ENCODE measurements around the gene CCDC192.

CCDC192 gene

DNA sequence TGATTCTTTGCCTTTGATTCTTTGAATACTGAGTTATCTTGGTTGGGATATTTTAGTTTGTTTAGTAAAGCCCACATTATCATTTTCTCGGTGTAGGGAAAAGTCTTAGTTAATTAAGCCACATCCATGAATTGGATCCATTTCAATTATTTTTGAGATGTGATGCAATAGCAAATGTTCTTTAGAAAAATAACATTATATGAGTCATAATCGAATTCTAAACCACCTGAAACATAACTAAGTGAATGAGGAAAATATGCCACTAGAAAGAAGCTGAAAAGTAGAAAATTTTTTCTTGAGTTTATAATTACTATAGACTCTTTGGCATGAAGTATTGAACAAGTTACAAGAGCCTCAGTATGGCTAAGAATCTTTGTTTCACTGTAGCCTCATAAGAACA, 17.5 kb upstream of the CCDC192 start (continued):
- TF ChIP-seq ZBTB17 (tag by site-specific recombination; IDR thresholded peaks at IDR 0.05) (no peak), ZNF701 (tag by site-specific recombination; IDR thresholded peaks at IDR 0.05) (no peak), ZNF223 (tag by site-specific recombination; IDR thresholded peaks at IDR 0.05) (no peak), SCRT1 (tag by site-specific recombination; IDR thresholded peaks at IDR 0.05; ENCODE audit: borderline replicate concordance) (no peak), GFI1B (tag by site-specific recombination; IDR thresholded peaks at IDR 0.05) (no peak), ZSCAN23 (tag by site-specific recombination; IDR thresholded peaks at IDR 0.05) (no peak)

DNA sequence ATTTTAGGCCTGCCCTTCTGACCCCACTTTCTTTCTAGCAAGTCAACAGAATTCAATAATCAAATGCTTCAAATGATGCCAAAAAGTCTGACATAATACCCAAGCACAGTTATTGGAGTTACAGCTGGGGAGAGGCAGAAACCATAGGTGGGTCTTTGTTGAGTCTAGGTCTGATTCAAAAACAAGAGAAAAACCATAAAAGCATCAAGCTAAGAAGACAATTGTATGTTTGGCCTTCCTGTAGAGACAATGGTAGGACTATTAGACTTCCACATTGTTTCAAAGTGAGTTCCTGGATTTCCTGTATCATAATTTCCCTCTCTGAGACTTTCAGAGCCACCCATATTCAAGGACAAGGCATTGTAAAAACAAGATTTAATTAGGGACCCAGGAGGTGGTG, 16.8 kb upstream of the CCDC192 start:
- H3K4me3 ChIP-seq (ENCODE audit: low read depth, low read length), result no peak overlapping the region
- POLR2A ChIA-PET, result no interaction called here

DNA sequence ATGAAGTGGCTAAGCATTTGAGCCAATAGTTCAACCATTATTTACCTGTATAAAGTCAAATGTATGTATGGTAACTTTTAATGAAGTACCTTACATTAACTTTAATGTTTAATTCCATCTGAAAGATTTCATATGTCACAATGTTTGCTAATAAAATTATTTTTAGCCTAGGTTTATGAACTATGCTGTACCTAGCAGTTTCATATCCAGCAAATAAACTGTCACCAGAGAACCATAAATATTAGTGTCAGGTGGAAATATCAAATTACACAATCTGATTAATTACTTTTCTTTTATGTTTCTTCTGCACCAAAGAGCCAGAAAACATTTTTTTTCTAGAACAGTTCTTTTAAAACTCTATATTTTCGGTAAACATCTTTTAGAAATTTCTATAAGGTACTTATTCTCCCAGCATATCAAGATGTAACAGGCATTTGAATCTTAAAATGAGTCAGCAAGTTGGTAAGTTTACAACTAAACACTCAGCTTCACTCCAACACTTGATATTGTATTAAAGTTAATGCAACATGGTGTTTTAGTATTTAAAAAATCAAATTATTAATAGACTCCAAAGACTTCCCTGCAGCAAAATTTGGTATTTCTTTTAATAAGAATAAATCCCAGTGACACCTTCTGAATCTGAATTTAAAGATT, 8.5 kb upstream of the CCDC192 start:
- ChIA-PET POLR2A (no interaction called here), CTCF (no interaction called here)
- TF ChIP-seq SALL2 (tag by site-specific recombination; IDR thresholded peaks at IDR 0.05; ENCODE audit: borderline replicate concordance), result no peak
- no peak for TF ChIP-seq BCL11B (tag by site-specific recombination; IDR thresholded peaks at IDR 0.05; ENCODE audit: low read depth)
- no peak for TF ChIP-seq SP3 (tag by site-specific recombination; IDR thresholded peaks at IDR 0.05)
- TF ChIP-seq, protein P1, sequence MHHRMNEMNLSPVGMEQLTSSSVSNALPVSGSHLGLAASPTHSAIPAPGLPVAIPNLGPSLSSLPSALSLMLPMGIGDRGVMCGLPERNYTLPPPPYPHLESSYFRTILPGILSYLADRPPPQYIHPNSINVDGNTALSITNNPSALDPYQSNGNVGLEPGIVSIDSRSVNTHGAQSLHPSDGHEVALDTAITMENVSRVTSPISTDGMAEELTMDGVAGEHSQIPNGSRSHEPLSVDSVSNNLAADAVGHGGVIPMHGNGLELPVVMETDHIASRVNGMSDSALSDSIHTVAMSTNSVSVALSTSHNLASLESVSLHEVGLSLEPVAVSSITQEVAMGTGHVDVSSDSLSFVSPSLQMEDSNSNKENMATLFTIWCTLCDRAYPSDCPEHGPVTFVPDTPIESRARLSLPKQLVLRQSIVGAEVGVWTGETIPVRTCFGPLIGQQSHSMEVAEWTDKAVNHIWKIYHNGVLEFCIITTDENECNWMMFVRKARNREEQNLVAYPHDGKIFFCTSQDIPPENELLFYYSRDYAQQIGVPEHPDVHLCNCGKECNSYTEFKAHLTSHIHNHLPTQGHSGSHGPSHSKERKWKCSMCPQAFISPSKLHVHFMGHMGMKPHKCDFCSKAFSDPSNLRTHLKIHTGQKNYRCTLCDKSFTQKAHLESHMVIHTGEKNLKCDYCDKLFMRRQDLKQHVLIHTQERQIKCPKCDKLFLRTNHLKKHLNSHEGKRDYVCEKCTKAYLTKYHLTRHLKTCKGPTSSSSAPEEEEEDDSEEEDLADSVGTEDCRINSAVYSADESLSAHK (tag by site-specific recombination; IDR thresholded peaks at IDR 0.05), result no peak
- no peak for TF ChIP-seq ZNF747 (tag by site-specific recombination; IDR thresholded peaks at IDR 0.05)
- no peak for TF ChIP-seq ZNF341 (tag by site-specific recombination; IDR thresholded peaks at IDR 0.05; ENCODE audit: low read depth)
- no peak for TF ChIP-seq ZNF677 (tag by site-specific recombination; IDR thresholded peaks at IDR 0.05)
- TF ChIP-seq ZNF654 (tag by site-specific recombination; IDR thresholded peaks at IDR 0.05; ENCODE audit: low read depth), result no peak
- TF ChIP-seq, protein P2, sequence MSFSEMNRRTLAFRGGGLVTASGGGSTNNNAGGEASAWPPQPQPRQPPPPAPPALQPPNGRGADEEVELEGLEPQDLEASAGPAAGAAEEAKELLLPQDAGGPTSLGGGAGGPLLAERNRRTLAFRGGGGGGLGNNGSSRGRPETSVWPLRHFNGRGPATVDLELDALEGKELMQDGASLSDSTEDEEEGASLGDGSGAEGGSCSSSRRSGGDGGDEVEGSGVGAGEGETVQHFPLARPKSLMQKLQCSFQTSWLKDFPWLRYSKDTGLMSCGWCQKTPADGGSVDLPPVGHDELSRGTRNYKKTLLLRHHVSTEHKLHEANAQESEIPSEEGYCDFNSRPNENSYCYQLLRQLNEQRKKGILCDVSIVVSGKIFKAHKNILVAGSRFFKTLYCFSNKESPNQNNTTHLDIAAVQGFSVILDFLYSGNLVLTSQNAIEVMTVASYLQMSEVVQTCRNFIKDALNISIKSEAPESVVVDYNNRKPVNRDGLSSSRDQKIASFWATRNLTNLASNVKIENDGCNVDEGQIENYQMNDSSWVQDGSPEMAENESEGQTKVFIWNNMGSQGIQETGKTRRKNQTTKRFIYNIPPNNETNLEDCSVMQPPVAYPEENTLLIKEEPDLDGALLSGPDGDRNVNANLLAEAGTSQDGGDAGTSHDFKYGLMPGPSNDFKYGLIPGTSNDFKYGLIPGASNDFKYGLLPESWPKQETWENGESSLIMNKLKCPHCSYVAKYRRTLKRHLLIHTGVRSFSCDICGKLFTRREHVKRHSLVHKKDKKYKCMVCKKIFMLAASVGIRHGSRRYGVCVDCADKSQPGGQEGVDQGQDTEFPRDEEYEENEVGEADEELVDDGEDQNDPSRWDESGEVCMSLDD (tag by site-specific recombination; IDR thresholded peaks at IDR 0.05), result no peak
- TF ChIP-seq ZNF624 (tag by site-specific recombination; IDR thresholded peaks at IDR 0.05), result no peak
- no peak for TF ChIP-seq SETDB1 (IDR thresholded peaks at IDR 0.05; ENCODE audit: insufficient read length, low read length)
- no peak for TF ChIP-seq ZNF701 (tag by site-specific recombination; IDR thresholded peaks at IDR 0.05)
- TF ChIP-seq ZNF132 (tag by site-specific recombination; IDR thresholded peaks at IDR 0.05; ENCODE audit: borderline replicate concordance), result no peak
- no peaks in the 10 kb centered on the region for H3K9me3 ChIP-seq (ENCODE audit: control insufficient read depth, insufficient read depth, low read depth, low read length)
- no peaks in the 10 kb centered on the region for H3K36me3 ChIP-seq (ENCODE audit: control insufficient read depth in 2 of 2, insufficient read depth in 1 of 2, low read length in 2 of 2)
- H3K27ac ChIP-seq (ENCODE audit: extremely low read depth, low read depth, low read length), result no peak overlapping the region
- no peak overlapping the region for H3K4me3 ChIP-seq (ENCODE audit: low read depth, low read length)
- H3K4me1 ChIP-seq (ENCODE audit: control insufficient read depth, insufficient read depth, low read length), result peaks cover 11% of the 10 kb centered on the region

More for the DNA sequence above, 16.8 kb upstream of the CCDC192 start:
- no peak for TF ChIP-seq ZNF133 (tag by site-specific recombination; IDR thresholded peaks at IDR 0.05)
- no peak for TF ChIP-seq YY2 (tag by site-specific recombination; IDR thresholded peaks at IDR 0.05)
- TF ChIP-seq ZNF311 (tag by site-specific recombination; IDR thresholded peaks at IDR 0.05; ENCODE audit: borderline replicate concordance), result no peak
- no peak for TF ChIP-seq ZNF664 (tag by site-specific recombination; IDR thresholded peaks at IDR 0.05)
- no peak for TF ChIP-seq HOXD13 (CRISPR knock-in tag; IDR thresholded peaks at IDR 0.05; ENCODE audit: borderline replicate concordance)
- no peak for TF ChIP-seq MEIS1 (CRISPR knock-in tag; IDR thresholded peaks at IDR 0.05; ENCODE audit: borderline replicate concordance)
- no peak for TF ChIP-seq KLF9 (tag by site-specific recombination; IDR thresholded peaks at IDR 0.05; ENCODE audit: low read depth)
- no peak for TF ChIP-seq ZBTB17 (tag by site-specific recombination; IDR thresholded peaks at IDR 0.05)
- TF ChIP-seq HOXC10 (CRISPR knock-in tag; IDR thresholded peaks at IDR 0.05), result no peak
- TF ChIP-seq, protein P3, sequence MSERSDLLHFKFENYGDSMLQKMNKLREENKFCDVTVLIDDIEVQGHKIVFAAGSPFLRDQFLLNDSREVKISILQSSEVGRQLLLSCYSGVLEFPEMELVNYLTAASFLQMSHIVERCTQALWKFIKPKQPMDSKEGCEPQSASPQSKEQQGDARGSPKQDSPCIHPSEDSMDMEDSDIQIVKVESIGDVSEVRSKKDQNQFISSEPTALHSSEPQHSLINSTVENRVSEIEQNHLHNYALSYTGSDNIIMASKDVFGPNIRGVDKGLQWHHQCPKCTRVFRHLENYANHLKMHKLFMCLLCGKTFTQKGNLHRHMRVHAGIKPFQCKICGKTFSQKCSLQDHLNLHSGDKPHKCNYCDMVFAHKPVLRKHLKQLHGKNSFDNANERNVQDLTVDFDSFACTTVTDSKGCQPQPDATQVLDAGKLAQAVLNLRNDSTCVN (tag by site-specific recombination; optimal IDR thresholded peaks at IDR 0.05), result no peak
- no peak for TF ChIP-seq ZNF37A (tag by site-specific recombination; IDR thresholded peaks at IDR 0.05)
- H3K9me3 ChIP-seq (ENCODE audit: control insufficient read depth, insufficient read depth, low read depth, low read length), result no peaks in the 10 kb centered on the region
- no peaks in the 10 kb centered on the region for H3K36me3 ChIP-seq (ENCODE audit: control insufficient read depth in 2 of 2, insufficient read depth in 1 of 2, low read length in 2 of 2)
- CTCF ChIA-PET, result no interaction called here
- H3K4me1 ChIP-seq (ENCODE audit: control insufficient read depth, insufficient read depth, low read length), result no peaks in the 10 kb centered on the region
- no peak overlapping the region for H3K27ac ChIP-seq (ENCODE audit: extremely low read depth, low read depth, low read length)
